ENCODE measurements around the gene TPSAB1.

GRCh38 chr16:1276580-1276878, 36.0 kb downstream of the TPSAB1 start:
- TF ChIP-seq ZBTB33 (IDR thresholded peaks at IDR 0.05; ENCODE audit: extremely low read depth, insufficient replicate concordance, low read length) (no peak), CTCF (IDR thresholded peaks at IDR 0.05 in 2 of 3, conservative IDR thresholded peaks at IDR 0.05 in 1 of 3; ENCODE audit: borderline replicate concordance in 1 of 3, insufficient read depth in 1 of 3, low read depth in 2 of 3, low read length in 2 of 3) (no peak), ZNF274 (IDR thresholded peaks at IDR 0.05; ENCODE audit: low read depth, low read length) (no peak), ZFX (IDR thresholded peaks at IDR 0.05) (no peak), ELF1 (IDR thresholded peaks at IDR 0.05; ENCODE audit: borderline replicate concordance, low read depth) (no peak), MAX (IDR thresholded peaks at IDR 0.05) (no peak)

Measured in HCT116 (cell line).